Psoas muscle (tissue), 8 donors: ENCODE measurements around the gene LIPT2. TPM values are rescaled to one million over a fixed set of nuclear protein-coding genes. Genes with fewer than 3 reads are reported as not detected.
A peak's percentile ranks its signal among the peaks of the same experiment; 100 is the strongest.

Experiments
- ATAC-seq, 4 donors: fragments of 200-7000 bp; cut with Tn5 transposase; one replicate each; pipeline ENCODE4 v1.9.1; 2020; ENCODE audit warnings: moderate library complexity in 3 of 4, mild to moderate bottlenecking in 2 of 4
- DNase-seq, 2 donors: peaks; one replicate each; pipeline ENCODE4 v3.0.0-alpha.2; 2020
- H3K27ac ChIP-seq: fragments of 200-600 bp; one replicate; pipeline ENCODE4 v1.8.0; 2022
- H3K27me3 ChIP-seq, 3 donors: fragments of 200-600 bp in 1 of 3; one replicate each; pipeline versions ENCODE4 v1.6.1 to v1.8.0; 2013 to 2022; ENCODE audit warnings: low read length in 2 of 3, mild to moderate bottlenecking in 2 of 3, moderate library complexity in 1 of 3; ENCODE audit not compliant: insufficient read depth in 3 of 3
- H3K36me3 ChIP-seq, 2 donors: fragments of 200-600 bp in 1 of 2; one replicate each; pipeline versions ENCODE4 v1.6.1 to v1.8.0; 2013 to 2022; ENCODE audit warnings: low read depth in 1 of 2, mild to moderate bottlenecking in 1 of 2, moderate library complexity in 1 of 2; ENCODE audit not compliant: insufficient read depth in 1 of 2
- H3K4me1 ChIP-seq: fragments of 200-600 bp; one replicate; pipeline ENCODE4 v1.8.0; 2022
- H3K4me3 ChIP-seq: fragments of 200-600 bp; one replicate; pipeline ENCODE4 v1.8.0; 2022; ENCODE audit warnings: mild to moderate bottlenecking
- H3K9me3 ChIP-seq: fragments of 200-600 bp; one replicate; pipeline ENCODE4 v1.8.0; 2022
- WGBS, 3 donors: extraction: QIAGEN DNeasy Blood & Tissue Kit; methylation state at CpG; one replicate each; pipeline versions ENCODE4 v1.1.6 to v1.1.7; 2013; 5-methylcytosine and 5-hydroxymethylcytosine counted together
- intact Hi-C, 2 donors: fragments of 100-400 bp; cut with DNase I; formaldehyde crosslinking; loops; one replicate each; pipeline versions ENCODE4 v1.11.0 to v1.14.2; 2022
- polyA plus RNA-seq, 3 donors: library from polyadenylated mRNA; stranded (reverse); fragments of 200-250 nt; gene quantifications; one replicate each; pipeline ENCODE4 v1.2.3, GENCODE V29; 2013
- total RNA-seq, 4 donors: library from RNA; stranded (reverse); fragmentation: NEBNext Ultra II Directional in 2 of 4; extraction: Animal tissue kit (Norgen Biotek cat#: 25700) in 2 of 4; gene quantifications; one replicate each; pipeline versions ENCODE4 v1.2.1 to v1.2.4, GENCODE V29; 2021 to 2023
- TF ChIP-seq, protein P1 (sequence below): fragments of 200-600 bp; IDR thresholded peaks from one replicate; pipeline ENCODE4 v1.8.0; 2022; ENCODE audit warnings: antibody characterized with exemption
- donor health status: healthy with polysubstance abuse.
- donor health status: DM: no; HTN: no; CAD: no; lungs with moderate emphysema.
- donor health status: Bipolar disorder and iron deficiency.
- donor health status: healthy.
- donor health status: DM: yes; HTN: yes; CAD: no.
- donor health status: DM: no; HTN: no; CAD: no.
- donor health status: DM: no; HTN: no; CAD: no.
- donor health status: DM: yes; HTN: yes; CAD: no.

LIPT2 gene
- total and polyA plus RNA-seq, 7 donors = 0.94 to 5.4 (median 4.3) TPM

GRCh38 chr11:74466916-74467885, 26.3 kb downstream of the LIPT2 start, which contains the start of gene KCNE3:
Gene KCNE3, minus strand, starts transcription at chr11:74467549. Its CDS starts 9,986 bp downstream, at chr11:74457563.
- intact Hi-C loops = no loop called here
- ATAC-seq (peak; percentile 59 to 88 (median 67)), DNase-seq (peak; percentile 57 to 68)
- Histone ChIP-seq H3K4me1 (peaks cover 14% of the 10 kb centered on the region), H3K36me3 (no peaks in the 10 kb centered on the region), H3K9me3 (no peaks in the 10 kb centered on the region), H3K27me3 (no peaks in the 10 kb centered on the region), H3K27ac (peak within 1 kb of the TSS; percentile 50), H3K4me3 (peak within 1 kb of the TSS; percentile 79)
- WGBS, 3 donors = 5 to 14% (median 6%) methylated on average over 48 to 62 of the region's 62 CpGs
- TF ChIP-seq, protein P1, sequence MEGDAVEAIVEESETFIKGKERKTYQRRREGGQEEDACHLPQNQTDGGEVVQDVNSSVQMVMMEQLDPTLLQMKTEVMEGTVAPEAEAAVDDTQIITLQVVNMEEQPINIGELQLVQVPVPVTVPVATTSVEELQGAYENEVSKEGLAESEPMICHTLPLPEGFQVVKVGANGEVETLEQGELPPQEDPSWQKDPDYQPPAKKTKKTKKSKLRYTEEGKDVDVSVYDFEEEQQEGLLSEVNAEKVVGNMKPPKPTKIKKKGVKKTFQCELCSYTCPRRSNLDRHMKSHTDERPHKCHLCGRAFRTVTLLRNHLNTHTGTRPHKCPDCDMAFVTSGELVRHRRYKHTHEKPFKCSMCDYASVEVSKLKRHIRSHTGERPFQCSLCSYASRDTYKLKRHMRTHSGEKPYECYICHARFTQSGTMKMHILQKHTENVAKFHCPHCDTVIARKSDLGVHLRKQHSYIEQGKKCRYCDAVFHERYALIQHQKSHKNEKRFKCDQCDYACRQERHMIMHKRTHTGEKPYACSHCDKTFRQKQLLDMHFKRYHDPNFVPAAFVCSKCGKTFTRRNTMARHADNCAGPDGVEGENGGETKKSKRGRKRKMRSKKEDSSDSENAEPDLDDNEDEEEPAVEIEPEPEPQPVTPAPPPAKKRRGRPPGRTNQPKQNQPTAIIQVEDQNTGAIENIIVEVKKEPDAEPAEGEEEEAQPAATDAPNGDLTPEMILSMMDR = no peak

DNA sequence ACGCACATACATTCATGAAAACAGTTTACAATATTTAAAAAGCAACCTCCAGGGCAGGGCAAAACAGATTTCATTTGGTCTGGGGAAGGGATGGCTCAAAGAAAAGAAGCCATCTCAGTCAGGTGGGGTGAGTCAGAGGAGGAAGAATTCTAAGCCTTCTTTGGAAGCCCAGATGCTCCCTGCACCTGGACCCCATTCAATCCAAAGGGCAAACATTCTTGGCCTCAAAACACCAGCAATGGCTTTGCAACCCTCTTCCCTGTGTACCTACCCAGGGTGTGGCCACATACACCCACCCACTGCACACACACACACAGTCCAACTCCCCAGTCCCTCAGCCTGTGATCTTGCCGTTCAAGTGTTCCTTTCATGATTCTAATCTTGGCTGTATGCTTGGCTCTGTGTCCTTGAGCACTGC, 28.2 kb downstream of the LIPT2 start:
- intact Hi-C loops = no loop called here
- Histone ChIP-seq H3K36me3 (no peaks in the 10 kb centered on the region), H3K27ac (no peak overlapping the region), H3K4me1 (peaks cover 22% of the 10 kb centered on the region), H3K27me3 (no peaks in the 10 kb centered on the region), H3K9me3 (no peaks in the 10 kb centered on the region), H3K4me3 (no peak overlapping the region)
- 59 to 61% (median 59%) methylated on average over 2 of the region's 2 CpGs for WGBS, 3 donors
- ATAC-seq (no peak), DNase-seq (no peak)
- TF ChIP-seq, protein P1 = no peak

DNA sequence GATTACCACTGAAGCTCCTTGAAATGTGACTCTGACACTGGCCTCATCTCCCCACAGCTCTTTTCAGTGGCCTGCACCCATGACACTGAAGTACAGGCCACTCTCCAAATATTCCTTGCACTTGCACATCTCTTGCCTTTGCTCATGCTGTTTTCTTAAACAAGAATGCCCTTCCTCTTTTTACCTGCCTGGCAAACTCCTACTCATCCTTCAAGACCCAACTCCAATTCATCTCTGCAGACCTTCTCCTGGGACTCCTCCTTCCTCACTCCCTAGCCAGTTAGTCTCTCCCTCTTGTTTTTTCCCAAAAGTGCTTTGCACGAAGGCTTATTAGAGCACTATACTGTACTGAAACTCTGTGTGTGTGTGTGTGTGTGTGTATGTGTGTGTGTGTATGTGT, 28.8 kb downstream of the LIPT2 start:
- Histone ChIP-seq H3K27ac (no peak overlapping the region), H3K4me3 (no peak overlapping the region), H3K36me3 (no peaks in the 10 kb centered on the region), H3K4me1 (peaks cover 25% of the 10 kb centered on the region), H3K9me3 (no peaks in the 10 kb centered on the region), H3K27me3 (no peaks in the 10 kb centered on the region)
- no peak for DNase-seq
- TF ChIP-seq, protein P1 = no peak
- ATAC-seq = no peak
- 91 to 97% (median 94%) methylated on average over 1 of the region's 1 CpG for WGBS, 3 donors
- intact Hi-C loops = no loop called here

DNA sequence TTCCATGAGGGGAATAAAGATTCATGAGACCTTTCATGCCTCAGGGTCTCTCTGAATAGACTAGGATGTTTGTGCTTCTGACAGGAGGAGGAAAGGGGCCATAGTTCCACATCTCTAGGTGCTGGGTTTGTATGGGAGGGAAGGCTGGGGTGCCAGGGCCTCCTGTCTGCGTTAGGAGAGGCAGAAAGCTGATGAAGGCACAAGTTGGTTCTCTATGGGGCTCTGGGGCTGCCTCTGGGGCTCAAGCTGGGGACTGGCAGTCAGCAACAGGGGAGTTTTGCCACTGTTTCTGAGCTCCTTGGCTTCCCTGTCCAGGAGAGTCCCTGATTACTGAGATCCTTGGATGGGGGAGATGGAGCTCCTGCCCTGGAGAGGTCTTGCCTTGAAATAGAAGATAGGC, 30.3 kb downstream of the LIPT2 start:
- no peak overlapping the region for H3K27ac ChIP-seq

More for the DNA sequence above, 30.3 kb downstream of the LIPT2 start:
- TF ChIP-seq, protein P1 = no peak
- H3K4me3 ChIP-seq = no peak overlapping the region
- 91 to 100% (median 95%) methylated on average over 1 of the region's 1 CpG for WGBS, 3 donors
- peaks cover 18% of the 10 kb centered on the region for H3K4me1 ChIP-seq
- intact Hi-C loops = no loop called here
- no peaks in the 10 kb centered on the region for H3K36me3 ChIP-seq
- ATAC-seq (no peak), DNase-seq (no peak)
- H3K27me3 ChIP-seq = no peaks in the 10 kb centered on the region
- no peaks in the 10 kb centered on the region for H3K9me3 ChIP-seq
